Measurements from ENCODE around the gene ARMC7.
A peak's percentile ranks its signal among the peaks of the same experiment; 100 is the strongest.

Gene ARMC7

DNA sequence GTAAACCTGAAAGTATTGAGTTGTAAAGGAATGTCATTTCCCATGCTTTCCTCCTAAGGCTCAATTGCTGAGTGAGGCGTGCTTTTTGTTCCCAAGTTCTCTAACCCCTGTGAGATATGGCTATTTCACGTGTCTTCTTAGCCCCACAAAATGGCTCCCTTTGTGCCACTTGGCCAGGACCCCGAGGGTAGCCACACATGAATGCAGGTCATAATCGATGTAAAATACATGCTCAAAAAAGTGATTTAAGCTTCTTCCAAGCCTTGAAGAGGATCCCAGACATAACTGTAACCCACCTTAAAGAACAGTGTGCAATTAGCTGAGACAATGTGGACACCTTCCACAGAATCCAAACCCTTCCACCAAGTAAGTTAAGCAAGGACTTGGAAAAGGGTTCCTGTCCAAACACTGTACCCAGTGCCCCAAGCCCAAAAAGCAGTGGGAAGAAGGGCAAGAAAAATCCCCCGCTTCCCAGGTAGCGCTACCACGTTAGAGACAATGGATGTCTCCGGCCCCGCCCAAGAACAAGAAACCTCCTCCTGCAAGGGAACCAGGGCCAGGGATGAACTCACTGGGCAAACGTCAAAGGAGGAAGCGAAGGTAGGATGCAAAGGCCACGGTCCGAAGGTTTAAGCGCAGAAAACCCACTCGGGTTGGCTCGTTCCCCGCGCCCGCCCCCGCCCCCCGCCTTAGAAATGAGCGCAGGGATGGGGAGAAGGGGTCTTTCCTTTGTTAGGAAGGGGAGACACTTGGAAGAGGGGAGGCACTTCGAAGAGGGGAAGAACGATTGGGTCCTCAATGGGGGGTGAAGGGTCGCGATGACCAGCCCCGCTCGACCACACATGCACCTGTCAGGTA, 43.4 kb downstream of the ARMC7 start:
- Histone ChIP-seq H4K8ac (ENCODE audit: low read length) (peak overlapping the region; percentile 55), H2BK120ac (ENCODE audit: low read depth, low read length) (peak overlapping the region; percentile 19), H3K79me1 (replicated peaks; ENCODE audit: low read length, poor library complexity, severe bottlenecking) (no peaks in the 10 kb centered on the region), H3K4me1 (ENCODE audit: control insufficient read depth, insufficient read depth, low read depth, low read length) (peaks cover 6% of the 10 kb centered on the region), H3K4me2 (ENCODE audit: low read length, poor library complexity, severe bottlenecking) (peak overlapping the region; percentile 57), H2AFZ (ENCODE audit: low read depth, low read length) (no peak overlapping the region), H3K9me3 (ENCODE audit: control insufficient read depth, low read length) (no peaks in the 10 kb centered on the region), H3K18ac (ENCODE audit: low read depth in 1 of 2, low read length in 2 of 2) (peak overlapping the region; percentile 83 to 94), H2BK15ac (ENCODE audit: low read depth, poor library complexity, severe bottlenecking) (no peak overlapping the region), H2AK5ac (ENCODE audit: low read length, severe bottlenecking) (no peak overlapping the region), H2BK12ac (ENCODE audit: low read length in 2 of 2) (no peak overlapping the region), H3K14ac (ENCODE audit: low read length in 2 of 2) (peak overlapping the region in 1 of 2 experiments; percentile 46), H3K27me3 (ENCODE audit: control insufficient read depth in 1 of 2, insufficient read depth in 1 of 2, low read length in 2 of 2) (no peaks in the 10 kb centered on the region), H3K36me3 (ENCODE audit: control insufficient read depth in 1 of 2, insufficient read depth in 2 of 2, low read depth in 1 of 2, low read length in 2 of 2) (peaks cover 6 to 13% of the 10 kb centered on the region in 2 experiments), H3K9ac (ENCODE audit: low read length) (peak overlapping the region; percentile 89), H3K23ac (ENCODE audit: low read length in 2 of 2) (peak overlapping the region in 1 of 2 experiments; percentile 59), H3K4ac (ENCODE audit: low read depth in 1 of 2, low read length in 2 of 2) (peak overlapping the region; percentile 54 to 75), H2BK5ac (ENCODE audit: low read depth, low read length, poor library complexity, severe bottlenecking) (no peak overlapping the region), H3K27ac (ENCODE audit: low read length, poor library complexity, severe bottlenecking) (no peak overlapping the region), H3K4me3 (ENCODE audit: insufficient read depth in 1 of 2, low read depth in 1 of 2, low read length in 2 of 2) (peak overlapping the region; percentile 85 to 93), H4K91ac (ENCODE audit: low read length) (peak overlapping the region; percentile 61)
- peak; percentile 45 for DNase-seq
- WGBS = under 1% methylated on average over 28 of the region's 28 CpGs

DNA sequence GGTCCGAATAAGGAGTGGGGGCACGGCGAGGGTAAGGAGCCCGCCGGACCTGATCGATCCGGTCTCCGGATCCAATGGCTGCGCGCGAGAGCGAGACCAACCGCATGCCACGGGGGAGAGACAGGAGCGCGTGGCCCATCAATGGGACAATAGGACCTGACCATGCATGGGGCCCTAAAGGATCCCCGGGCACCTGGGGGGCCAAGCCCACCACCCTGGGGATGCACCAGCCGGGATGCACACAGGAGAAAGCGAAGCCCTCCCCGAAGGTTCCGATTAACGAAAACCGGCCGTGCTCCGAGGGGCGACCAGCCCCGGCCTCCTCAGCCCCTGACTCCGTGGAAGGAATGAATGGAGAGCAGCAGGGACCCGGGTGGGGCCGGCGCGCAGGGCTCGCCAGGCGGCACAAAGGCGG, 44.0 kb downstream of the ARMC7 start:
- Histone ChIP-seq H3K4ac (ENCODE audit: low read depth in 1 of 2, low read length in 2 of 2) (peak overlapping the region; percentile 54 to 66), H4K91ac (ENCODE audit: low read length) (peak overlapping the region; percentile 34), H3K79me1 (replicated peaks; ENCODE audit: low read length, poor library complexity, severe bottlenecking) (no peaks in the 10 kb centered on the region), H3K4me2 (ENCODE audit: low read length, poor library complexity, severe bottlenecking) (peak overlapping the region; percentile 57), H2BK12ac (ENCODE audit: low read length in 2 of 2) (no peak overlapping the region), H2BK15ac (ENCODE audit: low read depth, poor library complexity, severe bottlenecking) (no peak overlapping the region), H3K27ac (ENCODE audit: low read length, poor library complexity, severe bottlenecking) (peak overlapping the region; percentile 50), H2AFZ (ENCODE audit: low read depth, low read length) (peak overlapping the region; percentile 75), H3K18ac (ENCODE audit: low read depth in 1 of 2, low read length in 2 of 2) (peak overlapping the region; percentile 73 to 94), H2BK5ac (ENCODE audit: low read depth, low read length, poor library complexity, severe bottlenecking) (peak overlapping the region; percentile 71), H3K4me1 (ENCODE audit: control insufficient read depth, insufficient read depth, low read depth, low read length) (peaks cover 4% of the 10 kb centered on the region), H2AK5ac (ENCODE audit: low read length, severe bottlenecking) (no peak overlapping the region), H3K9me3 (ENCODE audit: control insufficient read depth, low read length) (no peaks in the 10 kb centered on the region), H3K27me3 (ENCODE audit: control insufficient read depth in 1 of 2, insufficient read depth in 1 of 2, low read length in 2 of 2) (no peaks in the 10 kb centered on the region), H3K14ac (ENCODE audit: low read length in 2 of 2) (peak overlapping the region in 1 of 2 experiments; percentile 46), H3K4me3 (ENCODE audit: insufficient read depth in 1 of 2, low read depth in 1 of 2, low read length in 2 of 2) (peak overlapping the region; percentile 85 to 93), H3K23ac (ENCODE audit: low read length in 2 of 2) (peak overlapping the region in 1 of 2 experiments; percentile 59), H3K36me3 (ENCODE audit: control insufficient read depth in 1 of 2, insufficient read depth in 2 of 2, low read depth in 1 of 2, low read length in 2 of 2) (peaks cover 4 to 8% of the 10 kb centered on the region in 2 experiments), H3K9ac (ENCODE audit: low read length) (peak overlapping the region; percentile 89), H4K8ac (ENCODE audit: low read length) (no peak overlapping the region), H2BK120ac (ENCODE audit: low read depth, low read length) (peak overlapping the region; percentile 6)
- DNase-seq = peak; percentile 43
- WGBS = under 1% methylated on average over 32 of the region's 35 CpGs

DNA sequence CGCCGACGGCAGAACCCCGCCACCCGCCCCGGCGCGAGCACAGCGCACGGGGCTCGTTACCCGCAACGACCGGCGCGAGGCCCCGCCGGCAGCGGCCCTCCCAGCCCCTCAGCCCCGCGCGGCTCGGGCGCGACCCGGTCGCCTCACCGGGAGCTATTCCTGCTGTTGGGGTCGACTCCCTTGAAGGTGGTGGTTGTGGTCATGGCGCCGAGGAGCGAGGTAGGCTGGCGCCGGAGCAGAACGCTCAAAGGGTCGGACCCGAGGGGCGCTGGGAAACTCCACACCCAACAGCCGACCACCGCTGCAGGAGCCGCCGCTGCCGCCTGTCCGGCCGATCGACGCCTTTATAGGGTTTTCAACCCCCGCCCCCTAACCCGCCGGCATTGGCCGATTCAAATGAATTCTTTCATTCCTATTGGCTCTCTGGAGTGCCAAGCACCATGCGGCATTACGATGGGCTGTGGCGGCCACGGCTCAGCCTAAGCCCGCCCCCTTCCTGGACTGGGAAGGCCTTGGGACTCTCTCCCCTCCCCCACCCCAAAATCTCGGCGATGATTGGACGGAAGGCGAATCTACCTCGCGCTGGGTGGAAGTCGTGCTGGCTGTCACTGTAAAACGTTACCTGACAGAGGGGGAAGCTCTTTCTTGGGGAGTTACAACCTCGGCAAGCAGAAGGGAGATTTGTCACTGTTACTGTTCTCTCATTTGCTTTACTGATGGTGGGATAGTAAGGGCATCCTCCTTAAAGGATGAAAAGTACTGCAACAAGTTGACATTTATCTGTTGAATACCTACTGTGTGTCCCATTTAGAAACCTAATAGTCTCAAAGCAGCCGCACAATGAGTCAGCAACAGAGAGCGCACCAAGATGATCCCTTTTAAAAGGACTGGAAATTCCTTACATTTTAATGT, 44.7 kb downstream of the ARMC7 start, which contains the start of gene JPT1:
Gene JPT1 (minus strand): TSS at position 318 of the 912 bp plus-strand sequence. CDS start 115 bp downstream, at position 203.
- H2BK12ac ChIP-seq (ENCODE audit: low read length in 2 of 2) = no peak within 1 kb of the TSS
- peak within 1 kb of the TSS; percentile 55 for H4K8ac ChIP-seq (ENCODE audit: low read length)
- peak within 1 kb of the TSS; percentile 54 to 75 for H3K4ac ChIP-seq (ENCODE audit: low read depth in 1 of 2, low read length in 2 of 2)
- peak within 1 kb of the TSS; percentile 56 for H3K27ac ChIP-seq (ENCODE audit: low read length, poor library complexity, severe bottlenecking)
- peak within 1 kb of the TSS; percentile 89 for H3K9ac ChIP-seq (ENCODE audit: low read length)
- H3K4me1 ChIP-seq (ENCODE audit: control insufficient read depth, insufficient read depth, low read depth, low read length) = peaks cover 2% of the 10 kb centered on the region
- H3K9me3 ChIP-seq (ENCODE audit: control insufficient read depth, low read length) = no peaks in the 10 kb centered on the region
- peak within 1 kb of the TSS; percentile 75 for H2AFZ ChIP-seq (ENCODE audit: low read depth, low read length)
- peak within 1 kb of the TSS; percentile 73 to 94 for H3K18ac ChIP-seq (ENCODE audit: low read depth in 1 of 2, low read length in 2 of 2)
- peak within 1 kb of the TSS in 1 of 2 experiments; percentile 46 for H3K14ac ChIP-seq (ENCODE audit: low read length in 2 of 2)
- H3K36me3 ChIP-seq (ENCODE audit: control insufficient read depth in 1 of 2, insufficient read depth in 2 of 2, low read depth in 1 of 2, low read length in 2 of 2) = peaks cover 4 to 13% of the 10 kb centered on the region in 2 experiments
- H2BK5ac ChIP-seq (ENCODE audit: low read depth, low read length, poor library complexity, severe bottlenecking) = peak within 1 kb of the TSS; percentile 71
- peak within 1 kb of the TSS in 1 of 2 experiments; percentile 59 for H3K23ac ChIP-seq (ENCODE audit: low read length in 2 of 2)
- H2AK5ac ChIP-seq (ENCODE audit: low read length, severe bottlenecking) = no peak within 1 kb of the TSS
- 3% methylated on average over 58 of the region's 67 CpGs for WGBS
- H2BK120ac ChIP-seq (ENCODE audit: low read depth, low read length) = peak within 1 kb of the TSS; percentile 6
- H3K27me3 ChIP-seq (ENCODE audit: control insufficient read depth in 1 of 2, insufficient read depth in 1 of 2, low read length in 2 of 2) = no peaks in the 10 kb centered on the region
- no peak within 1 kb of the TSS for H2BK15ac ChIP-seq (ENCODE audit: low read depth, poor library complexity, severe bottlenecking)
- peak within 1 kb of the TSS; percentile 85 to 93 for H3K4me3 ChIP-seq (ENCODE audit: insufficient read depth in 1 of 2, low read depth in 1 of 2, low read length in 2 of 2)
- peak; percentile 99 for DNase-seq
- peak within 1 kb of the TSS; percentile 34 for H4K91ac ChIP-seq (ENCODE audit: low read length)
- peak within 1 kb of the TSS; percentile 64 for H3K4me2 ChIP-seq (ENCODE audit: low read length, poor library complexity, severe bottlenecking)
- H3K79me1 ChIP-seq (replicated peaks; ENCODE audit: low read length, poor library complexity, severe bottlenecking) = peaks cover 1% of the 10 kb centered on the region
